ENCODE results near the gene TMEM222.

The TMEM222 gene

GRCh38 chr1:27292106-27292505 is 29.9 kb upstream of the TMEM222 start:
- TF ChIP-seq CTCF (IDR thresholded peaks at IDR 0.05; ENCODE audit: insufficient read depth, low read depth, low read length, missing control alignments) = no peak
- no peak overlapping the region for H3K4me3 ChIP-seq (ENCODE audit: low read length)
- DNase-seq (ENCODE audit: low read depth) = peak; percentile 30

GRCh38 chr1:27293915-27294314 is 28.0 kb upstream of the TMEM222 start:
- no peak for TF ChIP-seq CTCF (IDR thresholded peaks at IDR 0.05; ENCODE audit: insufficient read depth, low read depth, low read length, missing control alignments)
- H3K4me3 ChIP-seq (ENCODE audit: low read length) = no peak overlapping the region
- no peak for DNase-seq (ENCODE audit: low read depth)

- no peak overlapping the region for H3K4me3 ChIP-seq (ENCODE audit: low read length)
- peak; percentile 62 for DNase-seq (ENCODE audit: low read depth)
- peak; percentile 72 for TF ChIP-seq CTCF (IDR thresholded peaks at IDR 0.05; ENCODE audit: insufficient read depth, low read depth, low read length, missing control alignments)
These were observed 25.1 kb upstream of the TMEM222 start for GRCh38 chr1:27296773-27297291.

- TF ChIP-seq CTCF (IDR thresholded peaks at IDR 0.05; ENCODE audit: insufficient read depth, low read depth, low read length, missing control alignments) = no peak
- no peak for DNase-seq (ENCODE audit: low read depth)
- no peak overlapping the region for H3K4me3 ChIP-seq (ENCODE audit: low read length)
These were observed 24.1 kb upstream of the TMEM222 start for GRCh38 chr1:27297903-27298302.

GRCh38 chr1:27298632-27299384 is 23.2 kb upstream of the TMEM222 start:
- TF ChIP-seq CTCF (IDR thresholded peaks at IDR 0.05; ENCODE audit: insufficient read depth, low read depth, low read length, missing control alignments) = no peak
- no peak overlapping the region for H3K4me3 ChIP-seq (ENCODE audit: low read length)

GRCh38 chr1:27299385-27300271 is 22.3 kb upstream of the TMEM222 start:
- no peak overlapping the region for H3K4me3 ChIP-seq (ENCODE audit: low read length)

More at GRCh38 chr1:27298632-27299384, 23.2 kb upstream of the TMEM222 start:
- peak; percentile 30 for DNase-seq (ENCODE audit: low read depth)

More at GRCh38 chr1:27299385-27300271, 22.3 kb upstream of the TMEM222 start:
- peak; percentile 100 for DNase-seq (ENCODE audit: low read depth)
- no peak for TF ChIP-seq CTCF (IDR thresholded peaks at IDR 0.05; ENCODE audit: insufficient read depth, low read depth, low read length, missing control alignments)

Measured in epithelial cell of esophagus (primary cell).